HepG2 (cell line): ENCODE results near the gene SOAT1. TPM values are rescaled to one million over a fixed set of nuclear protein-coding genes. Genes with fewer than 3 reads are reported as not detected.

Experiments used
- ATAC-seq: fragments of 200-7000 bp; cut with Tn5 transposase; 3 replicates; pipeline ENCODE4 v1.9.1; 2020; ENCODE audit warnings: mild to moderate bottlenecking, moderate library complexity
- BruUV-seq: library from RNA; stranded (reverse); fragments of 400-500 nt; replicated peaks from 2 replicates; lab custom pipeline; 2021; lab: Mats Ljungman, UMichigan
- CTCF ChIA-PET: fragments of 300-600 bp; formaldehyde crosslinking; extraction: SDS; loops from one replicate; lab custom pipeline; 2021; ENCODE audit warnings: low total read pairs, inconsistent platforms, low intra/inter-chr PET ratio; lab: Yijun Ruan, JAX
- POLR2A ChIA-PET: fragments of 350-600 bp; sonication (Branson Sonifier 250); formaldehyde crosslinking; loops from one replicate; lab custom pipeline; 2020; ENCODE audit warnings: antibody characterized with exemption, inconsistent platforms; lab: Yijun Ruan, JAX
- DNase-seq: peaks from one replicate; pipeline ENCODE4 v3.0.0-alpha.2; 2015; ENCODE audit warnings: low spot score
- FAIRE-seq: peaks from 3 replicates; lab custom pipeline; 2011; peaks lifted over from hg19 to GRCh38; lab: Jason Lieb, UNC
- H2AFZ ChIP-seq: one replicate; pipeline ENCODE4 v1.6.1; 2011; ENCODE audit warnings: low read length, inconsistent platforms
- H3K27ac ChIP-seq: fragments of 300-600 bp; 3 replicates; pipeline ENCODE4 v1.8.0; 2011; ENCODE audit warnings: mixed run types, mild to moderate bottlenecking, mixed read lengths, low read length, inconsistent platforms; ENCODE audit not compliant: insufficient read depth; ENCODE audit errors: extremely low read length
- H3K27me3 ChIP-seq, 2 experiments: fragments of 200-600 bp in 1 of 2; 2 replicates in 1 of 2; 3 replicates in 1 of 2; pipeline versions ENCODE4 v1.6.0 to v1.8.0; 2011; ENCODE audit warnings: low read length in 2 of 2, mild to moderate bottlenecking in 2 of 2, moderate library complexity in 2 of 2, inconsistent platforms in 1 of 2; ENCODE audit not compliant: insufficient read depth in 2 of 2, control insufficient read depth in 1 of 2
- H3K36me3 ChIP-seq, 2 experiments: fragments of 200-600 bp in 1 of 2; replicated peaks in 1 of 2; 2 replicates in 1 of 2; 3 replicates in 1 of 2; pipeline versions ENCODE4 v1.5.1 to v1.8.0; 2011; ENCODE audit warnings: low read length in 2 of 2, inconsistent platforms in 1 of 2; ENCODE audit not compliant: insufficient read depth in 2 of 2, control insufficient read depth in 1 of 2
- H3K4me1 ChIP-seq: 2 replicates; pipeline ENCODE4 v1.5.1; 2012; ENCODE audit warnings: low read length, inconsistent platforms; ENCODE audit not compliant: insufficient read depth
- H3K4me2 ChIP-seq: 2 replicates; pipeline ENCODE4 v1.6.0; 2011; ENCODE audit warnings: low read depth, low read length, inconsistent platforms
- H3K4me3 ChIP-seq, 3 experiments: fragments of 200-600 bp in 1 of 3; sonication (generic), shearing (Covaris generic) in 1 of 3; replicated peaks in 1 of 3; 2 replicates each; pipeline ENCODE4 v1.5.1; 2011 to 2016; ENCODE audit warnings: low read length in 3 of 3, inconsistent platforms in 2 of 3, low read depth in 2 of 3, mild to moderate bottlenecking in 2 of 3, control low read depth in 1 of 3, mixed read lengths in 1 of 3; ENCODE audit not compliant: insufficient read depth in 1 of 3
- H3K79me2 ChIP-seq: one replicate; pipeline ENCODE4 v1.6.1; 2011; ENCODE audit warnings: low read length, inconsistent platforms; ENCODE audit not compliant: insufficient read depth
- H3K9ac ChIP-seq: 2 replicates; pipeline ENCODE4 v1.6.0; 2011; ENCODE audit warnings: mild to moderate bottlenecking, low read depth, low read length, inconsistent platforms; ENCODE audit not compliant: insufficient read depth
- H3K9me3 ChIP-seq: 2 replicates; pipeline ENCODE4 v1.5.1; 2012; ENCODE audit warnings: mild to moderate bottlenecking, low read length
- H4K20me1 ChIP-seq: 2 replicates; pipeline ENCODE4 v1.6.0; 2011; ENCODE audit warnings: inconsistent platforms, mild to moderate bottlenecking, low read length, moderate library complexity; ENCODE audit not compliant: insufficient read depth
- AGO1 ChIP-seq: fragments of 200-400 bp; formaldehyde crosslinking; IDR thresholded peaks from 2 replicates; pipeline ENCODE4 v1.6.1; 2017; ENCODE audit warnings: mild to moderate bottlenecking, low read depth, low read length, moderate library complexity; ENCODE audit not compliant: poor library complexity, severe bottlenecking
- CREBL2 ChIP-seq: sonication (generic); formaldehyde crosslinking; IDR thresholded peaks from 2 replicates; pipeline ENCODE4 v1.8.1; 2023; ENCODE audit warnings: missing genetic modification reagents, mild to moderate bottlenecking, borderline replicate concordance
- HBP1 ChIP-seq: IDR thresholded peaks from 2 replicates; pipeline ENCODE4 v1.6.1; 2016; ENCODE audit warnings: low read depth, control low read depth
- IKZF5 ChIP-seq: IDR thresholded peaks from 2 replicates; pipeline ENCODE4 v1.6.1; 2018; ENCODE audit warnings: missing genetic modification reagents, mild to moderate bottlenecking, missing compliant biosample characterization
- MYC ChIP-seq: sonication (generic); formaldehyde crosslinking; IDR thresholded peaks from 2 replicates; pipeline ENCODE4 v1.9.0; 2021; ENCODE audit warnings: missing genetic modification reagents, borderline replicate concordance
- PRDM10 ChIP-seq: sonication (generic); formaldehyde crosslinking; IDR thresholded peaks from 2 replicates; pipeline ENCODE4 v1.4.0; 2020; ENCODE audit warnings: low read depth, missing genetic modification reagents
- SATB2 ChIP-seq: sonication (generic); formaldehyde crosslinking; IDR thresholded peaks from 2 replicates; pipeline ENCODE4 v1.5.0; 2020; ENCODE audit warnings: missing genetic modification reagents
- SRF ChIP-seq: IDR thresholded peaks from 2 replicates; pipeline ENCODE4 v1.6.1; 2011; ENCODE audit warnings: mild to moderate bottlenecking, low read depth, low read length, moderate library complexity
- TBX3 ChIP-seq: fragments of 450-650 bp; IDR thresholded peaks from 2 replicates; pipeline ENCODE4 v1.6.1; 2017; ENCODE audit warnings: antibody characterized with exemption, mild to moderate bottlenecking, inconsistent platforms, borderline replicate concordance
- U2AF2 ChIP-seq: fragments of 200-400 bp; formaldehyde crosslinking; IDR thresholded peaks from 2 replicates; pipeline ENCODE4 v1.6.1; 2017; ENCODE audit warnings: low read depth, mild to moderate bottlenecking, low read length
- ZNF10 ChIP-seq: sonication (generic); formaldehyde crosslinking; IDR thresholded peaks from 2 replicates; pipeline ENCODE4 v1.4.0; 2020; ENCODE audit warnings: mild to moderate bottlenecking, low read depth, missing genetic modification reagents, borderline replicate concordance
- ZNF124 ChIP-seq: sonication (generic); formaldehyde crosslinking; IDR thresholded peaks from 2 replicates; pipeline ENCODE4 v1.4.0; 2020; ENCODE audit warnings: missing genetic modification reagents
- ZSCAN5A ChIP-seq: sonication (generic); formaldehyde crosslinking; IDR thresholded peaks from 2 replicates; pipeline ENCODE4 v1.8.0; 2022; ENCODE audit warnings: mild to moderate bottlenecking, missing genetic modification reagents, borderline replicate concordance
- WGBS: methylation state at CpG from one replicate; pipeline ENCODE4 v1.1.6; 2017; ENCODE audit warnings: low lambda C conversion rate; 5-methylcytosine and 5-hydroxymethylcytosine counted together
- in situ Hi-C: cut with HindIII; loops from 2 replicates; pipeline ENCODE4 v1.10.0; 2017; ENCODE audit warnings: low pct_unique_long_range_greater_than_20kb; ENCODE audit not compliant: extremely low pct_ligation_motif_present
- intact Hi-C: fragments of 100-400 bp; cut with micrococcal nuclease; formaldehyde crosslinking; loops from one replicate; pipeline ENCODE4 v1.10.0; 2022; ENCODE audit not compliant: unreplicated experiment
- polyA plus RNA-seq, 8 experiments: library from polyadenylated mRNA; depleted of rRNA in 3 of 8; stranded (reverse) in 7 of 8; unstranded in 1 of 8; fragments of >200 nt; fragmentation: Illumina TruSeq in 4 of 8; extraction: Trizol in 4 of 8; gene quantifications; 2 replicates each; pipeline versions ENCODE4 v1.2.1 to v1.2.3, GENCODE V29; 2011 to 2016; ENCODE audit warnings: low read depth in 4 of 8, missing spikeins in 1 of 8, mixed read lengths in 1 of 8; ENCODE audit not compliant: insufficient read depth in 1 of 8
- total RNA-seq, 5 experiments: library from RNA; depleted of rRNA; stranded (reverse); fragments of >200 nt; fragmentation: Illumina TruSeq; extraction: Trizol; gene quantifications; 2 replicates each; pipeline ENCODE4 v1.2.3, GENCODE V29; 2016; ENCODE audit warnings: low read depth in 1 of 5

Gene SOAT1
- total and polyA plus RNA-seq, 2 of the 13 experiments (the other 11 are each of a cell fraction or from before 2014, with no cell fraction given): 22.3 to 52.0 TPM

- TF ChIP-seq CREBL2 (CRISPR knock-in tag) (no peak), U2AF2 (no peak), ZSCAN5A (CRISPR knock-in tag) (no peak), ZNF124 (CRISPR knock-in tag) (no peak)
These were observed 33.6 kb downstream of the SOAT1 start (continued) for GRCh38 chr1:179327196-179327595.

- in situ Hi-C loops (no loop called here), intact Hi-C loops (no loop called here)
- no peak overlapping the region for H3K9ac ChIP-seq
- H3K27me3 ChIP-seq: no peaks in the 10 kb centered on the region
- peaks cover 3 to 12% of the 10 kb centered on the region in 2 experiments for H3K36me3 ChIP-seq
- no peak overlapping the region for H3K27ac ChIP-seq
- H3K4me2 ChIP-seq: no peak overlapping the region
- DNase-seq (no peak), ATAC-seq (no peak), FAIRE-seq (no peak)
- CTCF ChIA-PET: no interaction called here
- peaks cover 19% of the 10 kb centered on the region for H3K4me1 ChIP-seq
- peaks cover 12% of the 10 kb centered on the region for H3K9me3 ChIP-seq
- no peaks in the 10 kb centered on the region for H4K20me1 ChIP-seq
- POLR2A ChIA-PET: interaction anchor here (1.0 kb wide), 1 partner anchor 34 kb away, joined by 3 read pairs; the partner anchor contains the start of gene SOAT1
- 76% methylated on average over 3 of the region's 3 CpGs for WGBS
- no peaks in the 10 kb centered on the region for H3K79me2 ChIP-seq
- no TSS peak for BruUV-seq
- no peak overlapping the region for H2AFZ ChIP-seq
- no peak overlapping the region for H3K4me3 ChIP-seq
- TF ChIP-seq AGO1 (no peak), TBX3 (no peak), SATB2 (no peak), MYC (no peak), HBP1 (CRISPR knock-in tag) (no peak), PRDM10 (CRISPR knock-in tag) (no peak), IKZF5 (CRISPR knock-in tag) (no peak), SRF (no peak), ZNF10 (CRISPR knock-in tag) (no peak)
These were observed 34.1 kb downstream of the SOAT1 start for GRCh38 chr1:179327679-179328078.
